OCI-LY1 (cell line): ENCODE data around the gene COLEC12.

Experiments used
- H2AFZ ChIP-seq: fragments of 200-600 bp; sonication (generic), shearing (Covaris generic); 2 replicates; pipeline ENCODE4 v1.6.0; 2014; ENCODE audit warnings: antibody characterized with exemption, mild to moderate bottlenecking, low read length
- H3F3A ChIP-seq: fragments of 200-600 bp; sonication (generic), shearing (Covaris generic); 2 replicates; pipeline ENCODE4 v1.6.0; 2014; ENCODE audit warnings: mild to moderate bottlenecking, antibody characterized with exemption, low read length, moderate library complexity; ENCODE audit not compliant: insufficient read depth
- H3K27ac ChIP-seq: fragments of 200-600 bp; sonication (generic); 2 replicates; pipeline ENCODE4 v1.5.1; 2014; ENCODE audit warnings: low read length, mixed run types, mild to moderate bottlenecking, low read depth; ENCODE audit not compliant: poor library complexity, severe bottlenecking
- H3K27me3 ChIP-seq: fragments of 200-600 bp; sonication (generic); 2 replicates; pipeline ENCODE4 v1.6.0; 2014; ENCODE audit warnings: antibody characterized with exemption, mild to moderate bottlenecking, low read length, moderate library complexity; ENCODE audit not compliant: insufficient read depth
- H3K36me3 ChIP-seq: fragments of 200-600 bp; sonication (generic); 2 replicates; pipeline ENCODE4 v1.6.1; 2014; ENCODE audit warnings: mild to moderate bottlenecking, antibody characterized with exemption, low read length, moderate library complexity, mixed read lengths; ENCODE audit not compliant: insufficient read depth
- H3K4me1 ChIP-seq: fragments of 200-600 bp; sonication (generic); 2 replicates; pipeline ENCODE4 v1.5.1; 2014; ENCODE audit warnings: mild to moderate bottlenecking, low read length, moderate library complexity; ENCODE audit not compliant: insufficient read depth, severe bottlenecking
- H3K4me2 ChIP-seq: fragments of 200-600 bp; sonication (generic), shearing (Covaris generic); 2 replicates; pipeline ENCODE4 v1.6.1; 2014; ENCODE audit warnings: low read length
- H3K4me3 ChIP-seq: fragments of 200-600 bp; sonication (generic); 2 replicates; pipeline ENCODE4 v1.5.1; 2014; ENCODE audit warnings: low read length, low read depth, mild to moderate bottlenecking, mixed read lengths; ENCODE audit not compliant: poor library complexity, severe bottlenecking
- H3K79me2 ChIP-seq: fragments of 200-600 bp; shearing (Covaris generic); 2 replicates; pipeline ENCODE4 v1.6.1; 2016; ENCODE audit warnings: mixed run types, low read length, mixed read lengths; ENCODE audit not compliant: insufficient read depth
- H3K9ac ChIP-seq: fragments of 200-600 bp; sonication (generic), shearing (Covaris generic); 2 replicates; pipeline ENCODE4 v1.6.1; 2014; ENCODE audit warnings: mild to moderate bottlenecking, low read length, mixed read lengths
- H3K9me2 ChIP-seq: fragments of 200-600 bp; sonication (generic), shearing (Covaris generic); 2 replicates; pipeline ENCODE4 v1.6.1; 2014; ENCODE audit warnings: low read depth, mild to moderate bottlenecking, low read length, mixed read lengths
- H3K9me3 ChIP-seq: fragments of 200-600 bp; shearing (Covaris generic); 2 replicates; pipeline ENCODE4 v1.6.1; 2014; ENCODE audit warnings: low read length, mixed read lengths
- H4K20me1 ChIP-seq: fragments of 200-600 bp; sonication (generic), shearing (Covaris generic); 2 replicates; pipeline ENCODE4 v1.6.0; 2016; ENCODE audit warnings: mild to moderate bottlenecking, low read length; ENCODE audit not compliant: insufficient read depth
- CTCF ChIP-seq: fragments of 200-600 bp; sonication (generic), shearing (Covaris generic); IDR thresholded peaks from 2 replicates; pipeline ENCODE4 v1.5.1; 2017; ENCODE audit warnings: mild to moderate bottlenecking, antibody characterized with exemption, low read length, moderate library complexity, mixed read lengths
- EZH2 ChIP-seq: fragments of 200-600 bp; sonication (generic), shearing (Covaris generic); IDR thresholded peaks from 2 replicates; pipeline ENCODE4 v1.8.0; 2017; ENCODE audit warnings: borderline replicate concordance, mixed run types, mild to moderate bottlenecking, antibody characterized with exemption, low read length, moderate library complexity, mixed read lengths

The COLEC12 gene

DNA sequence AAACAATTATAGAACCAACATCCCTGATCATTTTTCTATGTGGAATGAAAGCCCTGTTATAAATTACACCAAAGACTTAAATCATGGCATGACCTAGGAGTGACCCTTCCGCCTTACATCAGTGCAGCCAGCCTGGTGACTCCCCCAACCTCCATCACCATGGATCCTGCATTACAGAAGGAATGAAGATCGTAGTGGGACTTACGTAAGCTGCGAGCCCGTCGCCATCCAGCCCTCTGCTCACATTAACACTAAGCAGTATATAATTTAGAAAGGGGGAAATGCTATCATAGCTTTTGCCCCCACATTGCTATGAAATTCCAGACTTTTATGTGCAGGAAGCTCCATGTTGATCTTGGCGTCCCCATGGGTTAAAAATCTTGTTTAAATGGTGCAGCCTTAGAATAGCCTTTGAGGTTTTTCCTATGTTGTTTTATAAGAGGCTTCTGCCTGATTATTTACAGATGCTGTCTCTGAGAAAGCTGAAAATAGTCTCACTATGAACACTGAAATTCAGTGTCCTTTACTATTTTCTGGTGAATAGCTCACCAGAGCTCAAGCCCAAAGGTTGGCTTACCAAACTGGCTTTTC, 76.3 kb downstream of the COLEC12 start:
- no peaks in the 10 kb centered on the region for H3F3A ChIP-seq
- H3K27me3 ChIP-seq = no peaks in the 10 kb centered on the region
- H3K9me2 ChIP-seq = no peaks in the 10 kb centered on the region
- H3K4me2 ChIP-seq = no peak overlapping the region
- H2AFZ ChIP-seq = no peak overlapping the region
- H3K4me3 ChIP-seq = no peak overlapping the region
- no peaks in the 10 kb centered on the region for H4K20me1 ChIP-seq
- no peaks in the 10 kb centered on the region for H3K9me3 ChIP-seq
- H3K4me1 ChIP-seq = no peaks in the 10 kb centered on the region
- no peak overlapping the region for H3K27ac ChIP-seq
- no peak overlapping the region for H3K9ac ChIP-seq
- H3K79me2 ChIP-seq = no peaks in the 10 kb centered on the region
- TF ChIP-seq EZH2 (no peak), CTCF (no peak)
- no peaks in the 10 kb centered on the region for H3K36me3 ChIP-seq

GRCh38 chr18:422966-423365, 77.5 kb downstream of the COLEC12 start:
- no peaks in the 10 kb centered on the region for H3K4me1 ChIP-seq
- H3K4me2 ChIP-seq = no peak overlapping the region
- no peaks in the 10 kb centered on the region for H3K79me2 ChIP-seq
- H3K9me2 ChIP-seq = no peaks in the 10 kb centered on the region
- no peaks in the 10 kb centered on the region for H3K27me3 ChIP-seq
- no peaks in the 10 kb centered on the region for H3K36me3 ChIP-seq
- no peaks in the 10 kb centered on the region for H3F3A ChIP-seq
- H3K27ac ChIP-seq = no peak overlapping the region
- H2AFZ ChIP-seq = no peak overlapping the region
- no peak overlapping the region for H3K9ac ChIP-seq
- TF ChIP-seq EZH2 = no peak
- TF ChIP-seq CTCF = no peak
- no peak overlapping the region for H3K4me3 ChIP-seq
- H3K9me3 ChIP-seq = no peaks in the 10 kb centered on the region
- no peaks in the 10 kb centered on the region for H4K20me1 ChIP-seq

- H4K20me1 ChIP-seq = no peaks in the 10 kb centered on the region
- no peaks in the 10 kb centered on the region for H3K36me3 ChIP-seq
- H3K9ac ChIP-seq = no peak overlapping the region
- H3K9me3 ChIP-seq = no peaks in the 10 kb centered on the region
- H2AFZ ChIP-seq = no peak overlapping the region
- H3K27me3 ChIP-seq = no peaks in the 10 kb centered on the region
- no peak overlapping the region for H3K4me3 ChIP-seq
- no peaks in the 10 kb centered on the region for H3K4me1 ChIP-seq
- no peak overlapping the region for H3K4me2 ChIP-seq
- no peak for TF ChIP-seq CTCF
- TF ChIP-seq EZH2 = no peak
- no peaks in the 10 kb centered on the region for H3K9me2 ChIP-seq
- H3F3A ChIP-seq = no peaks in the 10 kb centered on the region
- no peaks in the 10 kb centered on the region for H3K79me2 ChIP-seq
- H3K27ac ChIP-seq = no peak overlapping the region
Observed at GRCh38 chr18:421247-422155, 79.0 kb downstream of the COLEC12 start.
